ENCODE results near the gene DNAJC10. TPM values are rescaled to one million over a fixed set of nuclear protein-coding genes. Genes with fewer than 3 reads are reported as not detected.

DNAJC10 gene
- total and polyA plus RNA-seq, 2 donors (not counting 3 experiments of a cell fraction or from before 2014, with no cell fraction given) = 45.1 to 201 TPM

GRCh38 chr2:182804128-182804527, 88.1 kb downstream of the DNAJC10 start:
- POLR2A ChIA-PET = no interaction called here
- Histone ChIP-seq H3K27ac (ENCODE audit: insufficient read depth, low read depth, low read length) (no peak overlapping the region), H3K4me2 (ENCODE audit: insufficient read depth, low read length) (no peak overlapping the region), H3K9me3 (replicated peaks; ENCODE audit: control insufficient read depth, insufficient read depth, low read length) (no peaks in the 10 kb centered on the region), H3K9me1 (replicated peaks; ENCODE audit: control insufficient read depth, extremely low read depth, insufficient read depth, low read length) (no peaks in the 10 kb centered on the region), H3K27me3 (ENCODE audit: control insufficient read depth in 2 of 2, insufficient read depth in 2 of 2, low read length in 2 of 2) (peaks cover 16 to 19% of the 10 kb centered on the region in 2 experiments), H3K4me3 (replicated peaks in 1 of 3; ENCODE audit: insufficient read depth in 1 of 3, low read depth in 1 of 3, low read length in 3 of 3) (no peak overlapping the region), H4K20me1 (replicated peaks; ENCODE audit: control insufficient read depth, extremely low read depth, insufficient read depth, low read length) (no peaks in the 10 kb centered on the region), H3K36me3 (ENCODE audit: control insufficient read depth in 2 of 2, extremely low read depth in 1 of 2, insufficient read depth in 2 of 2, low read length in 2 of 2) (no peaks in the 10 kb centered on the region), H3K79me2 (ENCODE audit: control insufficient read depth, insufficient read depth, low read length) (no peaks in the 10 kb centered on the region), H2AFZ (ENCODE audit: low read depth, low read length) (no peak overlapping the region), H3K9ac (replicated peaks; ENCODE audit: extremely low read depth, insufficient read depth, low read length) (no peak overlapping the region), H3K4me1 (ENCODE audit: control insufficient read depth, extremely low read depth, insufficient read depth, low read length) (no peaks in the 10 kb centered on the region)
- TF ChIP-seq EZH2 (IDR thresholded peaks at IDR 0.05; ENCODE audit: borderline replicate concordance, low read depth, low read length, severe bottlenecking) = no peak
- no peak for TF ChIP-seq FOS (IDR thresholded peaks at IDR 0.05; ENCODE audit: borderline replicate concordance, insufficient read depth, low read length)
- no peak for TF ChIP-seq GATA2 (IDR thresholded peaks at IDR 0.05; ENCODE audit: insufficient read depth, insufficient read length, low read depth, low read length)
- no peak for TF ChIP-seq JUN (IDR thresholded peaks at IDR 0.05; ENCODE audit: borderline replicate concordance, insufficient read depth, insufficient read length, low read depth)
- TF ChIP-seq MAX (IDR thresholded peaks at IDR 0.05; ENCODE audit: insufficient read depth, insufficient read length) = no peak
- TF ChIP-seq, protein P1, sequence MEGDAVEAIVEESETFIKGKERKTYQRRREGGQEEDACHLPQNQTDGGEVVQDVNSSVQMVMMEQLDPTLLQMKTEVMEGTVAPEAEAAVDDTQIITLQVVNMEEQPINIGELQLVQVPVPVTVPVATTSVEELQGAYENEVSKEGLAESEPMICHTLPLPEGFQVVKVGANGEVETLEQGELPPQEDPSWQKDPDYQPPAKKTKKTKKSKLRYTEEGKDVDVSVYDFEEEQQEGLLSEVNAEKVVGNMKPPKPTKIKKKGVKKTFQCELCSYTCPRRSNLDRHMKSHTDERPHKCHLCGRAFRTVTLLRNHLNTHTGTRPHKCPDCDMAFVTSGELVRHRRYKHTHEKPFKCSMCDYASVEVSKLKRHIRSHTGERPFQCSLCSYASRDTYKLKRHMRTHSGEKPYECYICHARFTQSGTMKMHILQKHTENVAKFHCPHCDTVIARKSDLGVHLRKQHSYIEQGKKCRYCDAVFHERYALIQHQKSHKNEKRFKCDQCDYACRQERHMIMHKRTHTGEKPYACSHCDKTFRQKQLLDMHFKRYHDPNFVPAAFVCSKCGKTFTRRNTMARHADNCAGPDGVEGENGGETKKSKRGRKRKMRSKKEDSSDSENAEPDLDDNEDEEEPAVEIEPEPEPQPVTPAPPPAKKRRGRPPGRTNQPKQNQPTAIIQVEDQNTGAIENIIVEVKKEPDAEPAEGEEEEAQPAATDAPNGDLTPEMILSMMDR (IDR thresholded peaks at IDR 0.05; ENCODE audit: extremely low read depth in 1 of 2, insufficient read depth in 1 of 2, low read depth in 1 of 2, low read length in 2 of 2) = no peak
- no peak for TF ChIP-seq POLR2A (IDR thresholded peaks at IDR 0.05; ENCODE audit: low read depth, low read length)
- TF ChIP-seq POLR2AphosphoS5 (IDR thresholded peaks at IDR 0.05; ENCODE audit: insufficient read depth, low read depth, low read length) = no peak
- TF ChIP-seq MYC (IDR thresholded peaks at IDR 0.05; ENCODE audit: low read depth, low read length) = no peak
- intact Hi-C loops (cut with micrococcal nuclease) = no loop called here
- dilution Hi-C loops (cut with MboI; ENCODE audit: extremely low pct_ligation_motif_present, low sequenced_read_pairs) = no loop called here
- FAIRE-seq (no peak), DNase-seq (ENCODE audit: low read depth, low spot score) (no peak)
- CTCF ChIA-PET = interaction anchor here (1.1 to 1.4 kb wide), 3 partner anchors 8 to 176 kb away, joined by 3 to 5 read pairs (median 5); no protein-coding TSS in a partner anchor
- BruUV-seq (replicated peaks) = no TSS peak
